Esophagus mucosa (tissue), 1 donor: ENCODE data around the gene SMG6. TPM values are rescaled to one million over a fixed set of nuclear protein-coding genes. Genes with fewer than 3 reads are reported as not detected.
A peak's percentile ranks its signal among the peaks of the same experiment; 100 is the strongest.

ENCODE experiments used
- ATAC-seq: fragments of 200-7000 bp; cut with Tn5 transposase; one replicate; pipeline ENCODE4 v1.9.1; 2020
- total RNA-seq: library from RNA; stranded (reverse); gene quantifications from one replicate; pipeline ENCODE4 v1.2.4, GENCODE V29; 2023
- donor health status: DM: yes; HTN: yes; CAD: no.

The SMG6 gene
- total RNA-seq, 1 donor from 2014 or later = 19.5 TPM

DNA sequence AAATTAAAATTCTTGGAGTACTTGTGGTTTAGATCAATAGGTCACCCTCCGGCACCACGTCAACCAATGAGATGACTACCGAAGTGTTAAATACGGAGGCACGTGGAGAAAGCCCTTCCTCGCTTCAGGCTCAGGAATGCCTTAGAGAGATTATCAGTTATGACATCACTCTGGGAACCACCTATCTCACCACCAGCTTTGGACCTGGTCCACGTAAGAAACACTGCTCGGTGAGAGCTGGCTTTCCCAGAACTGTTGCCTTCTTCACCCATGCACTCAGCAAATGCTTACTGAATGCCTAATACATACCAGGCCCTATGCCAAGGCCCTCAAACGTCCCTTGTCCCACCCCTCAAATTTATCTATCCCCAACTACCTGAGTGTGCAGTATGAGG, 71.3 kb downstream of the SMG6 start:
- ATAC-seq = no peak

DNA sequence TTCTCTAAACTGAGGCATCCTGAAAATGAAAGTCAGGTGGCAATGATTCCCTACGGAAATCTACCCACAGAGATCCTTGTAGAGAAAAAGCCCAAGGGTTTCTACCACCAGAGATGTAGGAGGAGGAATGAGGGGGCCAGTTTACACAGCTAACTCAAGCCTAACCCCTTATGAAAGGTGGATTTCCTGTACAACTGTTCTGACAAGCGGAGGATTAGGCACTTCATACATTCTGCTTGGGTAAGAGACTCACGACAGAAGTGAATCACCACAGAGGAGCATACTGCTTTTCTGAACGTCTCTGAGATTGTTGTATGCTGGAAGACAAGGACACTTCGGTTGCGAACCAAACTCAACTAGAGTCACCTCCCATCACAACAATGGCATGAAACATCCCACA, 72.7 kb downstream of the SMG6 start:
- ATAC-seq = peak; percentile 73

DNA sequence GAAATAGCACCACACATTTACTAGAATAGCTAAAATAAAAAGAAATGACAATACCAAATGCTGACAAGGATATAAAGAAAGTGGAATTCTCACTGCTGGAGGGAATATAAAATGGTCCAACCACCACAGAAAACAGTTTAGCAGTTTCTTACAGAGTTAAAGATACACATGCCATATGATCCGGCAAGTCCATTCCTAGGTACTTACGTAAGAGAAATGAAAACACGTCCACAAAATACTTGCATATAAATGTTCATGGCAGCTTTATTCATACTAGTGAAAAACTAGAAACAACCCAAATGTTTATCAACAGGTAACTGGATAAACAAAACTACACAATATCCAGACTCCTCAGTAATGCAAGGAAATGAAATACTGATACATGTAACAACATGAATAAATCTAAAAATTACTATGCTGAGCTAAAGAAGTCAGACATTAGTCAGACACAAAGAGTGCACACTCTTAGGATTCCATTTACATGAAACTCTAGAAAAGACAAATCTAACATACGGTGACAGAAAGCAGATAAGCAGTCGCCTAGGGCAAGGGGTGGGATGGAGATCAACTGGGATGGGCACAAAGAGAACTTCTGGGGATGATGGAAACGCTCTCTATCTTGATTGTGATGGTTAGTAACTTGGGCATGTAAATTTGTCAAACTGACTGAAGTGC, 76.4 kb downstream of the SMG6 start:
- ATAC-seq = no peak

DNA sequence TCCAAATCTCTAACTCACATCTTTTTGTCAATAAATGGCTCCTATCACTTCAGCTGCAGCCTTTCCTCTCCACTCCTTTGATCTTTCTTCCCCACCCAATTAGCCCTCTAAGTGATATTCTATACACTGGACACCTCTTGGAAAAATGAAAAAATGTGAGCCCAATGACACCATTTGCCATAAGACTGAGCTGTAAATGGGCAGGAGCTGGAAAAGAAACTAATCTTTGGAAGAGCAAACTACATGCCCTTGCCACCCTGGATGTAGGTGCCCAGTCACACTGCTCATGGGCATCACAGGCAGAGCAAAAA, 80.0 kb downstream of the SMG6 start:
- ATAC-seq = no peak

DNA sequence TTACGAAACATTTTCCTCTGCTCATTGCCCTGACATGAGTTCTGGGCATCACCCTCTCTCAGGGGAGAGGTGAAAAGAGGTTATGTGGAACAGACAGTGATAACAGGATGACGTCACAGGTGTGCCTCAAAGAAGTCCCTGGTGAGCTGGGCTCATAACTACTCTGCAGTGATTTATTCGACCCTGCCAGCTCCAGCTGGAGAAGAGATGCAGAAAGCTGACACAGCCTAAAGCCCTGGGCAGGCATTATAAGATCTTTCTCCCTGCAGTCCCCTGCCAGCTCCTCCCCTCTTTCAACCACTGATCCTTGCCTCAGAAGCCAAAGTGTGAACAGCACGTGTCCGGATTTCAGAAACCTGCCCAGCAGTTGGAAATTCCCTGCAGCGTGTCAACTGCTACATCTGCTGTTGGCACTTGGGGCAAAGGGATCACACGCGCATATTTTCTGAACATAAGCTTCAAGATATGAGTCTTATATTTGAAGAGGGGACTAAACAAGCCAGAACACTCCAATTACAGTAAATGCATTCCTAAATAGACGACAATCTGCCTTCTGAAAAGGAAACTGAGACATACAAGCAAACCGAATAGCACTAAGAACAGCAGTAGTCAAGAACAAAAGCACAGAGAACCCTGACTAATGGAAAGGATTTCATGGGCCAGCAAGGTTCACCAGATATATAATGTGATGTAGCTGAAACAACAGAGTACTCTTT, 80.5 kb downstream of the SMG6 start:
- peak; percentile 43 for ATAC-seq

DNA sequence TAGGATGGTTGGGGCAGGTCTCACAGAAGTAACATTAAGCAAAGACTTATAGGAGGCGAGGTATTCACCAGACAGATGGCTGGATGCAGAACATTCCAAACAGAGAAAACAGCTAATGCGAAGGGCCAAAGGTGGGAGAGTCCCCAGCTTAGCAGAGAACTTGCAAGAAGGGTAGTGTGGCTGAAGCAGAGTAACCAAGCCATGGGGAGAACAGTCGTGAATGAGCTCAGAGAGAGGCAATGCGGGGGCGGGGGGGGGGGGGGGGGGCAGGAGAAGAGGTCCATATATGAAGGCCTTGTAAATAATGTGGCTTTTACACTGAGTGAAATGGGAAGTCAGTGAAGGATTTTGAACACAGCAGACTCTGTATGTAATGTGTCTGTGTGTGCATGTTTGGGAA, 81.3 kb downstream of the SMG6 start:
- ATAC-seq = no peak

DNA sequence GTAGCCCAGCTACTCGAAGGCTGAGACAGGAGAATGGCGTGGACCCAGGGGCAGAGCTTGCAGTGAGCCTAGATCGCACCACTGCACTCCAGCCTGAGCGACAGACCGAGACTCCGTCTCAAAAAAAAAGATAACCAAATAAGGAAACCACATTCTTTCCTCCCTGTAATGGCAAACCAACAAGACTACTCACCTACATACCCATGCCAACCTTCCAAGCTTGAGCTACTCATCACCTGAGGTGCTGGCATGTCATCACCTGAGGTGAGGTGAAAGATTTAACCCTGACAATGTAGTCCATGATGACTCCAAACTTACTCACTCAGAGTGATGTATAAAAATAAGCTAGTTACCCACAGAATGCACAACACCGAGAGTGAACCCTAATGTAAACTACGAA, 85.2 kb downstream of the SMG6 start:
- peak; percentile 99 for ATAC-seq

DNA sequence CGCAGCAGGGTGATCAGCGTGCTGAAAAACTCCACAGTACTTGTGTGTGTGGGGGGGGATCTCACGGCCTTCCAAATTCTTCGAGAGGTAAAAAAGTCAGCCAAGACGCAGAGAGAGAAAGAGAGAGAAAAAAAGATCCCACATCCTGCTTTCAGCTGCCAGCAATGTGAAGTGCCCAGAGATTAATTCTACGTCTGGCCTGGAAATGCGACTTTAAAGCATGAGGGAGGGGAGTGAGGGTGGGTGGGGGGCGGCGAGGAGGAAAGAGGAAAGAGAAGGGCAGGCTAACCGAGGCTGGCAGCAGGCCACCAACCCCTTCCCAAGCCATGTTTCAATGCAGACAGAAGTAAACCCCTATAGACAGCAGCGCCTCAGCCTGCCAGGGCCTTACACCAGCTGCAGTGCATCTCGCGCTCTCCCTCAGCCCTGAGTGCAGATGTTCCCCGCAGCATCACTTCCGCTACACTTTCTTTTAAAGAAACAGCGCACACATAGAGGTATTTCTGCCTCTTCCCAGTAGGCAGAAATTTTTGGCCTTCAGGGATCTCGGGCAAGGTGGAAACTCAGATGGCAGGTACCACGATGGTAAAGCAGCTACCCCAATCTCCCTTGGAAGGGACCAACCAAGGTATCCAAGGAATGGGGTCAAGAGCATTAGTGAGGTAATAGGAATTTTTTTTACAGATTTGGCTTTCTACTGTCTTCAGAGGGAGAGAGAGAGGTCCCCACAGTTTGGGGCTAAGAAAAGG, 87.8 kb downstream of the SMG6 start:
- no peak for ATAC-seq

DNA sequence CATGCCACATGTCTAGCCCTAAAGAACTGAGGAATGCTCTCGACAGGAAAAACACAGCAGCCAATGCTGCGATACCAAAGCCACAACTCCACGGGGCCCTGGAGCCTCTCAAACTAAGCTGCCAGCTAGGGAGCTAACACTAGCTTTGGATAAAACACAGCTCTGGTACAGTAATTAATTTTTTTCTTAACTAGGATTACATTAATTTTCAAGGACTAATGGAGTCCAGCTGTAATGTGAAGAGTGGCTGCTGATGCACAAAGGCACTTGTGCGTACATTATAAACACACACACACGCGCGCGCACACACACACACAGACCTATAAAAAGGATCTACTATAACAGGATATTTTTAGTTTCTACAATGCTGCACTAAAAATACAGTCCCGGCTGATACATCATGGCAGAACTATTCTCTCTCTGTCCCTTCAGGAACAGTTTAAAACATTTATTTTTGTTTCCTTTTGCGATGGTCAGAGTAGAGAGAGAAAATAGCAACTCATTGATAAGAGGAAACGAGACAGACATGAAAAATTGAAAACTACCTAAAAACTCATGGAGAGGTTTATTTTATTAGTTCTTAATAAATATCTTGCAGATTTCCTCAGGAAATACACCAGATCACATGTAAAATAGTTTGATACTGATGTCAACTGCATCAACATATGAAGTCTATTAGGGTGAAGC, 88.5 kb downstream of the SMG6 start:
- ATAC-seq = no peak

DNA sequence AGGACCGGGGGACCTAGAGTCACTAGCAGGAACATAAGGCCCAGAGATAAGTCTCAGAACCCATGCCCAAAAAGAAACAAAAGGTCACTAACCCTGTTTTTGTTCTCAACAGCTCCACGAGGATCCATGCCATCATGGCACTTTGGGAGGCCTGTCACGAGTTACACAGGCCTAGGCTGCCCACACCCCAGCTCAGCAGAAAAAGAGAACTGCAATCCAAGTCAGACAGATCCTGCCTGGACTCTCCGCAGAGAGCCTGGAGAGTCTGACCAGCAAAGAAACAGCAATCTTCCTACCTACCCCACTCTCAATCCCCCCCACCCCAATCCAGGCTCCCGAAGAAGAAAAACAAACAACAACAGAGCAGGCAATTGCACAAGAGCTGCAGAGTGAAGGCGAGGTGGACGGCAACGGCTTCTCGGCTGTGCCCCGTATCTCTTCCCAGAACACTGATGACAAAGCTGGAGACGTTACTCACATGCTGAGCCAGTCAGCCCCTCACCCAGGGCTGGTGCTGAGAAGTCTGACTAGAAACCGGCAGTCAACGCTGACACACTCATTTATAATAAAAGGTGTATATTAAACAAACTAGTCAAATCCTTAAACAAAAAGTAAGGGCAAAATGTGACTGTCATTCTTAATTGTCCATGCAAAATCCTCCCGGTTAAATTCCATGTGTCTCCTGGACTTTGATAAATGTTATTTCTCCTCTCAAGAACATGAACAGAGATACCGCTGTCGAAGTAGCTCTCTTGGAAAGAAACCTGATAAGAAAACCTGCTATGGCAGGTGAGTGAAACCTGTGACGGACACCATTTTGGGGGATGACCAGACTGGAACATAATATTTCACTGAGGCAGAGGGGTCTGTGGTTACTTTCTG, 89.3 kb downstream of the SMG6 start:
- no peak for ATAC-seq

DNA sequence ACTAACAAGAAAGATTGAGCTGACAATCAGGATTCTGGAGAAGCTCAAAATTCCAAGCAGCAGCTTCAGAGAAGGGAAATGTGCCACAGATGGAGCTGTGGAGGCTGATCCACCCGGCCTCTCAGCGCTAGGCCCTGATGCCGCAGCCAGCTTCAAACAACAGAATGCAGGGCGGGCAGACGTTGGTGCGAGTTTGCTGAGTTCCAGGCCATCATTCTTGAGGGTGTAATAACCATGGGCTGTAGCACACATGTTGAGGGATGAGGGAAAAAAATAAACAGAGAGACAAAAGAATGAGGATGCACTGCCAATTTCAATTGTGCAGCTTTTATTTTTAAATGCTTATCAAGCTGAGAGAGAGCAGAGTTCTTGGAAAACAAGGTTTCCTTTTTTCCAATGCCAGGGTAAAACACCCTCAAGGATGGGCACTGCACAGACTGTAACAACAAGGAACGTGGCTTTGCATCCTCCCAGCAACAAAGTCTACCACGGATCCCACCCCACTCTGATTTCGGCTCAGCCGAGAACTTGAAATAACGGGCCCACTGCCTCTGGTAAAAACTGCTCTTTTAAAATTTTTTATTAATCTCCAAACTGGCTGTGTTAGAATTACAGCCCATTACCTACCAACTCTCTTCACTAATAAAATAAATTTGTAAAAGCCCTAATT, 90.2 kb downstream of the SMG6 start:
- ATAC-seq = no peak

DNA sequence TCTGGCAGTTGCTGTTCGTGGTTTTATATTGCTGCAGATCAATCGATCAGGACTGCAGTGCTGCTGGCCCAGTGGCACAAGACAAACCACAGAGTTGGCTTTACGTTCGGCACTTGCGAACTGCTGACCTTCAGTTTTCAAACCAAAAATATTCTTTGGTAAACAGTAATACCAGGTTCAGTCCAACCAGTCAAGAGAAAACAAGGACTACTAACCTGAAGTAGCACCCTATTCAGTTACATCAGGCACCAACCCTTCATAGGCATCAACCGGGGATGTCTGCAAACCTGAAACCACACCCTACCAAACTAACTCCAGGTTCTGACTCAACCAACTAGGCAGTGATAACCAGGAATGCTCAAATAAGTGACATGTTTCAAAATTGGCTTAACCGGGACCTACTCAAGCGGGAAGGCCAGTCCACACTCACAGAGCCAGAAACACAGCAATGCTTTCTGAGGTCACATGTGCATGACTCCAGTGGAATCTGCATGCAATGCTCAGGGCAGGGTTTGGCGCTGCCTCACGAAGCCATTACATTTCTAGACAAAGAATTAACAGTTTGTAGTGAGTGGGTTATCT, 91.1 kb downstream of the SMG6 start:
- peak; percentile 88 for ATAC-seq

DNA sequence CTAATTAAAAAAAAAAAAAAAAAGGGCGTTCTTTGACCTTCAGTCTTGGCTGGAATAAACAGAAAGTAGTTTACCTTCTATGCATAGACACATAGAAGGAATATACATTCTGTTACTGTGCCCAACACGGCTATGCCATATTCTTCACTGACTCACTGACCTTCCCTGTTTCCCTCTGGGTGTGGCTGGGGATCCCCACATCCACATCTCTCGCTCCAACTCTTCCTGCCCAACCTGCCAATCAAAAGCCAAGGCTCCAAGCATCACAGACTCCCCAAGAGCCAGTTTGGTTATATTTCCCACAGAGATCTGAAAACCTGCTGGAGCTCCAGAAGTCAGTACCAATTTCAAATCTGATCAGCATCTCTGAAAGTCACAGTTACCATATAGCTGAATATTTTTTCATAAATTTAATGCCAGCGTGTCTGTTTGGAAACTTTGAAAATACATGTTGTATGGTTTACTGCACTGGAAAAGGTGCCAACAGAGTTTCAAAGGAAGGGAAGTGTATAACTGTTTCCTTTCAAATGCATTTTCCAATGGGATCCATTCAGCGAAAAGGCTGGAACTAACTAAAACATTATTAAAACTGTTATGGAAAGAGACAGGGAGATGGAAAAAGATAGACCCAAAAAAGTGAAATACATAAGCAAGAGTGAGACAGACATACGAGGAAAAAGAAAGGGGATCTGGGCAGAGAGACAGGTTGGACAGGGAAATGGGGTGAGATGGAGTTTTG, 91.8 kb downstream of the SMG6 start:
- ATAC-seq = peak; percentile 42

DNA sequence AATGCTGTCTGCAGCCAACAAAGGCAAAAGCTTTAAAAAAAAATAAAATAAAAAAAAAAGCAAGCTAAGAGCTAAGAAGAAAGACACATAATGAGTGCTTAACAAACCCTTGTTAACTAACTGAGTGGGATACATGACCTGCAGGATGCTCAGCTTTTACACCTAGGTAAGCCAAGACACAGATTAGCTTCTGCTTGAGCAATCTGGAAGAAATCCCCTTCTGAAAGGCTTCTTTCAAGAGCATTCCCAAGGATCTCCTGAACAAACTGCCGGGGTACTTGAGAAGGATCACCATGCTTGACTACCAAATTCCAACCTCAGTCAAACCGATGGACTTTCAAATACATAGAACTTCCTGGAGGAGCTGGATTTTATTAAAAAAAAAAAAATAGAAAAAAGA, 92.9 kb downstream of the SMG6 start:
- ATAC-seq = no peak

DNA sequence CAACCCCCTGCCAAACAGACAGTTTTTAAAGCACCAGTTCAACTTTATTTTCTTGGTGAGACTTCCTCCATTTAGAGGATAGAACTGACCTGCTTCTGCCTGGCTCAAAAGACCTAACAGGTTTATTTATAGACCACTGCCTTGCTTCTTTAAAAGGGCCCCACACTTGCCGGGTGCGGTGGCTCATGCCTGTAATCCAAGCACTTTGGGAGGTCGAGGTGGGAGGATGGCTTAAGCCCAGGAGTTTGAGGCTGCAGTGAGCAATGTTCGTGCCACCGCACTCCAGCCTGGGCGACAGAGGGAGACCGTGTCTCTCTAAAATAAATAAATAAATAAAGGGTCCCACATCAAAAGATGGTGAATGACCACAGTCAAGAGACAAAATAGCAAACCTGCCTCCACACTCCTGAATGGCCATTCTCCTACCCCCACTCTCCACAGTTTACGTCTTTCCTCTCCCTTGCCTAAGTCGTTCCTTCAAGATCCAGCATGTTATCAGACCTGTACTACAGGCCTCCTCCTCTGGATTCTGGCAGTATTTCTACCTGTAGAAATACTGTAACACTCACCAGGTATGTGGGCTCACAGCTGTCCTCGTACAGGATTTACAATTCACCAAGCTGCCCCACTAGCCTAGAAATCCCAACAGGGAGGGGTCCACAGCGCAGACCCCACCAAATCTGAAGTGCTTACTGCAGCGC, 95.6 kb downstream of the SMG6 start:
- ATAC-seq = peak; percentile 71

DNA sequence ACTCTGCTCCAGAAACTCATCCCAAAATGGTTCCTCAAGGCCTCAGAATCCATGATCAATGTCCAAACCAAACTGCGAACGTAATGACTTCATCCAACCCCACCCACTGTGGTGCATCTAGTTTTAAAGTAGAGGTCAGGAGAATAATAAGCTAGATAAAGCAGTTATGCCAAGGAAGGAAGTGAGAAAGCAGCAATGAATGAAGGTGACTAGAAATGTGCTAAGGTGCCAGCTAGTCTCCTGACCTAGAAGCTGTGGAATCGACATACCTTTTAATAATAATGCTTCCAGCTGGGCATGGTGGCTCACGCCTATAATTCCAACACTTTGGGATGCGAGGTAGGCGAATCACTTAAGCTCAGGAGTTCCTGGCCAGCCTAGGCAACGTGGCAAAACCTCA, 99.2 kb downstream of the SMG6 start:
- ATAC-seq = no peak

DNA sequence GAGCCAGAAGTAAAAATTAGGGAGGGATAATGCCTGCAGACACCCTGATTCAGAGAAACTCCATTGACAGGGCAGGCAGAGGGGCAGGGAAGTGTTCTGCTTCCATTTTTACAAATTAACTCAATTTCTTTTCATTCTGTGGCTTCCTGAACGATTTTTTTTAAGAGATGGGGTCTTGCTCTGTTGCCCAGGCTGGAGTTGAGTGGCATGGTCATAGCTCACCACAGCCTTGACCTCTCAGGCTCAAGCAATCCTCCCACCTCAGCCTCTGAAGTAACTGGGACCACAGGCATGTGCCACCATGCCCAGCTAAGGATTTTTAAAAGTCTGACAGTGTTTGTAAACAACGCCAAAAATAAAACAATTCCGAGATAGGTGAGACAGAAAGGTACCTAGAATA, 99.8 kb downstream of the SMG6 start:
- ATAC-seq = no peak

DNA sequence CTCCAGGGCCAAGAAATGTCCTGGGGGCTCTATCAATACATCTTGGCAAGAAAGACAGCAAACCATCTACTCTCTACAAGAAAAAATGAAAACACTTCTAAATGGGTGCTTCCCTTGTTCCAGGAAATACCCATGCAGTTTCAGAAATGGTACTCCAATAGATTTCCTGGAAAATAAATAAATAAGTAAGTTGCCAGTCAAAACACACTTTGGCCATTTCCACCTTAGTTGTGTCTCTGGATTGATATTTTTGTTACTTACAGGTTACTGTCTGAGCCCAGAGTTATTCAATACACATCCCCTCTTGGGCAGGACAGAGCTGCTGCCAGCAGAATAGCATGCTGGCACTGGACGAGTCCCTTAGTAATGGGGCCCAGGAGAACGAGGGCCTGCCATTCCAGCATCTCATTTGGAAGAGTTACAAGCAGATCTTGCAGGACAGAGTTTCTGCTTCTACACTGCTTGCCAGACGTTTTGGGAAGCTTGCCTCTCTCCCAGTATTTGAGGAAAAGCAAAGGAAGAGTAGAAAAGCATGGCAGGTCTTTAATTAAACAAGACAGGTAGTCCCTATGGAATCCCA, 100.5 kb downstream of the SMG6 start:
- ATAC-seq = no peak

DNA sequence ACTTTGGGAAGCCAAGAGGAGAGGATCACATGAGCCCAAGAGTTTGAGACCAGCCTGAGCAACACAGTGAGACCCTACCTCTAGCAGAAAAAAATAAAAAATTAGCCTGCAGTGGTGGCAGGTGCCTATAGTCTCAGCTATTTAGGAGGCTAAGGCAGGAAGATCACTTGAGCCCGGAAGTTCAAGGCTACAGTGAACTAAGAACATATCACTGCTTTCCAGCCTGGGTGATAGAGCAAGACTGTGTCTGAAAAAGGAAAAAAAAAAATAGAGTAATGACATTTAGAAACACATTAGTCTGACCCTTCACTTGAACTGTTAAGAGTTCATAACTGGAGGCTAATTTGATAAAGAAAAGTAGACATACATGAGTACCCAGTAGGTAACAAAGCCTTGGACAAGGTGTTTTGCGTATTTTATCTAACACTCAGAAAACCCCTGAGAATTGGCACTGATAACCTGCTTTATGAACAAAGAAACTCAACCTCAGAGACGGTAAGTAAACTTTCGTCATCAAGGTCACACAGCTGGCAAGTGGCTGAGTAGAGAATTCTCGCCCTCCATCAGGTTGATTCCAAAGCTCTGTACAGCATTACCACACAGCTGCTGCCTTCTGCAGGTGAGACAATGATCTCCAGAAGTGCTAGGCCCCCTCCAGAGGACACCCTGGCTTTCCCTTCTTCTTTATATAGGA, 101.1 kb downstream of the SMG6 start:
- no peak for ATAC-seq
